H9 (cell line): Measurements from ENCODE around the gene CCDC81. TPM values are rescaled to one million over a fixed set of nuclear protein-coding genes. Genes with fewer than 3 reads are reported as not detected.

Experiments used
- DNase-seq: peaks from one replicate; pipeline ENCODE4 v3.0.0-alpha.2; 2017
- H2AFZ ChIP-seq: one replicate; pipeline ENCODE4 v1.6.1; 2013; ENCODE audit warnings: mild to moderate bottlenecking, low read length, control low read depth, moderate library complexity
- H2AK5ac ChIP-seq: 2 replicates; pipeline ENCODE4 v1.6.1; 2013; ENCODE audit warnings: low read length, control low read depth, mixed read lengths; ENCODE audit not compliant: insufficient read length
- H2BK120ac ChIP-seq: one replicate; pipeline ENCODE4 v1.6.1; 2013; ENCODE audit warnings: low read depth, mild to moderate bottlenecking, low read length, control low read depth, inconsistent platforms; ENCODE audit not compliant: poor library complexity, severe bottlenecking
- H2BK12ac ChIP-seq: 2 replicates; pipeline ENCODE4 v1.6.1; 2013; ENCODE audit warnings: low read length, control low read depth, mixed read lengths, low read depth; ENCODE audit not compliant: insufficient read length
- H2BK15ac ChIP-seq: 2 replicates; pipeline ENCODE4 v1.6.1; 2013; ENCODE audit warnings: low read depth, low read length, control low read depth
- H2BK20ac ChIP-seq: one replicate; pipeline ENCODE4 v1.6.1; 2013; ENCODE audit warnings: low read depth, mild to moderate bottlenecking, low read length, control low read depth, inconsistent platforms; ENCODE audit not compliant: poor library complexity, severe bottlenecking
- H2BK5ac ChIP-seq: 2 replicates; pipeline ENCODE4 v1.6.1; 2013; ENCODE audit warnings: low read length, control low read depth, mixed read lengths; ENCODE audit not compliant: insufficient read length
- H3K14ac ChIP-seq: 2 replicates; pipeline ENCODE4 v1.6.1; 2013; ENCODE audit warnings: low read length, control low read depth; ENCODE audit not compliant: insufficient read depth
- H3K18ac ChIP-seq: 2 replicates; pipeline ENCODE4 v1.6.1; 2013; ENCODE audit warnings: low read depth, mild to moderate bottlenecking, mixed read lengths, low read length, control low read depth; ENCODE audit not compliant: insufficient read length
- H3K23ac ChIP-seq: 2 replicates; pipeline ENCODE4 v1.6.1; 2013; ENCODE audit warnings: low read length, control low read depth, mixed read lengths, low read depth; ENCODE audit not compliant: insufficient read length
- H3K23me2 ChIP-seq: 2 replicates; pipeline ENCODE4 v1.6.1; 2013; ENCODE audit warnings: low read depth, mild to moderate bottlenecking, mixed read lengths, low read length, control low read depth; ENCODE audit not compliant: insufficient read length, poor library complexity, severe bottlenecking
- H3K27ac ChIP-seq: 2 replicates; pipeline ENCODE4 v1.5.1; 2013; ENCODE audit warnings: low read length, control low read depth, mixed read lengths, low read depth; ENCODE audit not compliant: insufficient read length
- H3K27me3 ChIP-seq: 2 replicates; pipeline ENCODE4 v1.6.1; 2013; ENCODE audit warnings: low read length, control low read depth, inconsistent platforms; ENCODE audit not compliant: insufficient read depth
- H3K4ac ChIP-seq: 2 replicates; pipeline ENCODE4 v1.6.1; 2013; ENCODE audit warnings: low read depth, mild to moderate bottlenecking, control low read depth, inconsistent platforms, low read length, moderate library complexity
- H3K4me1 ChIP-seq: 2 replicates; pipeline ENCODE4 v1.6.1; 2013; ENCODE audit warnings: low read length, control low read depth, inconsistent platforms; ENCODE audit not compliant: insufficient read depth
- H3K4me2 ChIP-seq: 2 replicates; pipeline ENCODE4 v1.6.1; 2013; ENCODE audit warnings: low read length, control low read depth, mixed read lengths; ENCODE audit not compliant: insufficient read length, insufficient read depth
- H3K56ac ChIP-seq: 2 replicates; pipeline ENCODE4 v1.6.1; 2013; ENCODE audit warnings: low read depth, mild to moderate bottlenecking, mixed read lengths, low read length, control low read depth; ENCODE audit not compliant: insufficient read length
- H3K79me1 ChIP-seq: 2 replicates; pipeline ENCODE4 v1.6.1; 2013; ENCODE audit warnings: low read depth, mild to moderate bottlenecking, moderate library complexity, low read length, control low read depth, inconsistent platforms; ENCODE audit not compliant: insufficient read depth, poor library complexity, severe bottlenecking
- H3K79me2 ChIP-seq: 2 replicates; pipeline ENCODE4 v1.6.1; 2013; ENCODE audit warnings: low read length, control low read depth, inconsistent platforms; ENCODE audit not compliant: insufficient read depth
- H3K9ac ChIP-seq: 2 replicates; pipeline ENCODE4 v1.6.1; 2013; ENCODE audit warnings: low read length, control low read depth, mixed read lengths; ENCODE audit not compliant: insufficient read length; ENCODE audit errors: extremely low read depth
- H3K9me3 ChIP-seq: one replicate; pipeline ENCODE4 v1.6.1; 2013; ENCODE audit warnings: low read depth, low read length, inconsistent platforms; ENCODE audit not compliant: control insufficient read depth
- H3T11ph ChIP-seq: one replicate; pipeline ENCODE4 v1.6.1; 2013; ENCODE audit warnings: mild to moderate bottlenecking, low read length, control low read depth, inconsistent platforms
- H4K20me1 ChIP-seq: one replicate; pipeline ENCODE4 v1.6.1; 2013; ENCODE audit not compliant: control insufficient read depth, insufficient read length, insufficient read depth
- H4K5ac ChIP-seq: 2 replicates; pipeline ENCODE4 v1.6.1; 2013; ENCODE audit warnings: low read depth, mild to moderate bottlenecking, mixed read lengths, low read length, control low read depth; ENCODE audit not compliant: insufficient read length
- H4K8ac ChIP-seq: replicated peaks from 2 replicates; pipeline ENCODE4 v1.6.1; 2013; ENCODE audit warnings: low read length, control low read depth, mixed read lengths, low read depth; ENCODE audit not compliant: insufficient read length
- H4K91ac ChIP-seq: 2 replicates; pipeline ENCODE4 v1.6.1; 2013; ENCODE audit warnings: low read depth, mild to moderate bottlenecking, moderate library complexity, mixed read lengths, low read length, control low read depth; ENCODE audit not compliant: insufficient read length
- H3K27ac Mint-ChIP-seq, 3 experiments: 2 replicates in 2 of 3; 3 replicates in 1 of 3; pipeline ENCODE4 v1.8.0; 2020 to 2021; ENCODE audit warnings: mixed read lengths in 3 of 3, mild to moderate bottlenecking in 1 of 3, moderate library complexity in 1 of 3
- H3K27me3 Mint-ChIP-seq: 2 replicates; pipeline ENCODE4 v1.8.0; 2021; ENCODE audit warnings: low read depth, mild to moderate bottlenecking, moderate library complexity, mixed read lengths
- H3K36me3 Mint-ChIP-seq, 3 experiments: 2 replicates in 2 of 3; 3 replicates in 1 of 3; pipeline ENCODE4 v1.8.0; 2020 to 2021; ENCODE audit warnings: low read depth in 3 of 3, mixed read lengths in 3 of 3; ENCODE audit not compliant: insufficient read depth in 1 of 3
- H3K4me1 Mint-ChIP-seq, 2 experiments: 2 replicates each; pipeline ENCODE4 v1.8.0; 2020; ENCODE audit warnings: mixed read lengths in 2 of 2
- H3K4me3 Mint-ChIP-seq, 2 experiments: 2 replicates in 1 of 2; 3 replicates in 1 of 2; pipeline ENCODE4 v1.8.0; 2020 to 2021; ENCODE audit warnings: mild to moderate bottlenecking in 2 of 2, mixed read lengths in 2 of 2, moderate library complexity in 1 of 2
- H3K9me3 Mint-ChIP-seq, 2 experiments: 2 replicates in 1 of 2; 3 replicates in 1 of 2; pipeline ENCODE4 v1.8.0; 2020; ENCODE audit warnings: mild to moderate bottlenecking in 2 of 2, mixed read lengths in 2 of 2, moderate library complexity in 1 of 2
- CTCF ChIP-seq: fragments of 200-600 bp; sonication (generic); conservative IDR thresholded peaks from 3 replicates; pipeline ENCODE4 v1.8.0; 2021; ENCODE audit warnings: antibody characterized with exemption, mild to moderate bottlenecking
- WGBS: extraction: QIAGEN DNeasy Blood & Tissue Kit; methylation state at CpG from one replicate; pipeline ENCODE4 v1.1.7; 2013; ENCODE audit warnings: missing lambda C conversion rate, low lambda C conversion rate, mixed read lengths; ENCODE audit not compliant: insufficient read length; ENCODE audit errors: extremely low coverage; 5-methylcytosine and 5-hydroxymethylcytosine counted together
- total RNA-seq: library from RNA; stranded (reverse); gene quantifications from 2 replicates; pipeline ENCODE4 v1.2.1, GENCODE V29; 2021

CCDC81 gene
- total RNA-seq, 1 experiment from 2014 or later = 0.52 TPM

- TF ChIP-seq CTCF = peak; percentile 60
- H4K20me1 ChIP-seq = no peaks in the 10 kb centered on the region
- no peak overlapping the region for H3K27ac ChIP-seq
- H4K8ac ChIP-seq = no peak overlapping the region
- no peaks in the 10 kb centered on the region for H3K9me3 ChIP-seq
- no peak overlapping the region for H3K4me3 Mint-ChIP-seq
- H3K27me3 Mint-ChIP-seq = no peaks in the 10 kb centered on the region
- peaks cover 0 to 13% (median 0%) of the 10 kb centered on the region in 3 experiments; a peak in 3 of 7 replicates for H3K36me3 Mint-ChIP-seq
- H2BK15ac ChIP-seq = no peak overlapping the region
- H3K9ac ChIP-seq = no peak overlapping the region
- H2AK5ac ChIP-seq = no peak overlapping the region
- H3K23me2 ChIP-seq = no peaks in the 10 kb centered on the region
- H3K4me1 Mint-ChIP-seq = peaks cover 38 to 39% of the 10 kb centered on the region in 2 experiments
- peaks cover 3% of the 10 kb centered on the region; the same call in 1 of the 2 replicates for H3K4me1 ChIP-seq
- H3K56ac ChIP-seq = no peak overlapping the region
- no peak overlapping the region for H4K91ac ChIP-seq
- H2BK20ac ChIP-seq = no peak overlapping the region
- no CpG with 5 or more reads among the region's 2 CpGs for WGBS
- H3K4me2 ChIP-seq = no peak overlapping the region
- H3K18ac ChIP-seq = no peak overlapping the region
- H2BK12ac ChIP-seq = no peak overlapping the region
- H3T11ph ChIP-seq = no peak overlapping the region
- no peak for DNase-seq
- H4K5ac ChIP-seq = no peak overlapping the region
- no peak overlapping the region for H3K4ac ChIP-seq
- no peak overlapping the region for H3K14ac ChIP-seq
- no peak overlapping the region for H2BK5ac ChIP-seq
- H3K27ac Mint-ChIP-seq = peak overlapping the region in 1 of 3 experiments; percentile 35; a peak in 1 of 7 replicates
- H2BK120ac ChIP-seq = no peak overlapping the region
- H3K27me3 ChIP-seq = no peaks in the 10 kb centered on the region
- no peaks in the 10 kb centered on the region for H3K79me1 ChIP-seq
- H2AFZ ChIP-seq = peak overlapping the region; percentile 57
- H3K79me2 ChIP-seq = no peaks in the 10 kb centered on the region
- H3K9me3 Mint-ChIP-seq = peaks cover 6 to 7% of the 10 kb centered on the region in 2 experiments; a peak in 3 of 5 replicates
- no peak overlapping the region for H3K23ac ChIP-seq
Observed at GRCh38 chr11:86360775-86361395, 13.8 kb upstream of the CCDC81 start.
